AG08395 (cell line): ENCODE results near the gene ATP13A3.

ENCODE experiments used
- DNase-seq: peaks from one replicate; pipeline ENCODE4 v3.0.0; 2012; ENCODE audit warnings: mixed read lengths, low spot score

The ATP13A3 gene

DNA sequence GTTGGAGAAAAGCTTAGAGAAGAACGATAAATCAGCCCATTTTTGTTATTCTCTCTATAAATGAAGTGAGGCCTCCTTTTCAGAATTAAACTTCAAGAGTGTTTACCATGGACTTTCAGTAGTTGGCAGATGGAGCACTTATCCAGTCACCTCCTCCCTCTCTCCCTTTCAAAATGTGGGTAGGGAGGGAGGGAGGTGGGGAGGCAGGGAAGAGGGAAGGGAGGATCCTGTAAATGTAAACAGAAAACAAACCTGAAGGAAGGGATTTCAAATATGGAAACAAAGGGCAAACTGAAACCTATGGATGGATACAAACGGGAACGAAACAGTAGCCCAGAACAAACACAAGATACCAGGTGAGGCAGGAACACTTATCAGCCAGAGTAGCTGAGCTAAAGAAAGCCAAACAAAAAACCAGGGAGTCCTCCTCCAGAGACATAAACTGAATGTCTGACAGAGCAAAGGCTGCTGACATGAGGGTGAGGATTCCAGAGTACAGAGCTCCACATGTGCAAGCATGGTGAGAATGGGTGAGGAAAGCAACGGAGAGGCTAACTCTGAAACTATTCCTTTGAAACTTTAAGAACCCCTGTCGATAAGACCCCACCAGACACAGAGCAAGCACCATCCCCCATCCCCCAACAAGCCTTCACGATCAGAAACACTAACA, 46.8 kb downstream of the ATP13A3 start:
- DNase-seq: no peak

DNA sequence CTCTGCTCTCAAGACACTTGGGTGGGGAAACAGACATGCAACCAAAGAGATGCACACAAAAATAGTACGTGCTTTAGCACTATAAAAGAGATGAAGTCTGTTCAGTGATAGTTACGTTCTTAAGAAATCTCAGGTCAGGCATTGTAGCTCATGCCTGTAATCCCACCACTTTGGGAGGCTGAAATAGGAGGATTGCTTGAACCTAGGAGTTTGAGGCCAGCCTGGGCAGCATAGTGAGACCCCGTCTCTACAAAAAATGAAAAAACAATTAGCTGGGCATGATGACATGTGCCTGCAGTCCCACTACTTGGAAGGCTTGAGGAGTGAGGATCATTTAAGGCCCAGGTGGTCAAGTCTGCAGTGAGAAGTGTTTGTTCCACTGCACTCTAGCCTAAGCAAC, 52.3 kb downstream of the ATP13A3 start:
- no peak for DNase-seq

DNA sequence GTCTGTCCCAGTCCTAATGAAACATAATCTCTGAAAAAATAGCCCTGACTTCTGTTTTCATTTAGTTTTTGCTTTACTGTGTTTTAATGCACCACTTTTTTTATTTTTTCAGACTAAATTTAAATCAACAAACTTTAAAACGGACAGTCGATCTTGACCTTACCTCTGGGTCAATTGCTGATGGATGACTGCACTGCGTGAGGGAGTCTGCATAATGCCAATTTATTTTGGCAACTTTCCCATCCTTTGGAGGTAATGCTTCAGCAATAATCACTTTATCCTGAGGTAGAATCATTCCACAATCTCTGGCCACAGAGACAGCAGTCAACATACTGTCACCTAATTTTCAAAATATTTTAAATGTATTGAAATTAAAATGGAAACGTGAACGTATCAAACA, 55.2 kb downstream of the ATP13A3 start:
- DNase-seq: no peak

DNA sequence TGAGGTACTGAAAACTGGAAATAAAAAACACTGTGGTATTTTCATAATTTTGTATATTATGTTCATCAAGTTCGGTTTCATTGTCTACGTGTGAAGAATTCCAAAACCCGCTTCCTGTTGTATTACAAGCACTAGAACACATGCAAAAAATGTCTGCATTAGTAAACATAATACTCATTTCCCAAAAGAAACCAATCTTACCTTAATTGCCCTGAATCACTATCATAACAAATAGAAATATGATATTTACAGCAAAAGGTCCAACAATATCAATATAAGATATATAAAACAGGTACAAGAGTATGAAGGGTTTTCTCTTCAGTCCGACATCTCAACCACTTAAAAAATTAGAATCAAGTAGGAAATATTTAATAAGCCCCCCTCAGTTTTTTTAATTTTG, 61.4 kb downstream of the ATP13A3 start:
- no peak for DNase-seq

DNA sequence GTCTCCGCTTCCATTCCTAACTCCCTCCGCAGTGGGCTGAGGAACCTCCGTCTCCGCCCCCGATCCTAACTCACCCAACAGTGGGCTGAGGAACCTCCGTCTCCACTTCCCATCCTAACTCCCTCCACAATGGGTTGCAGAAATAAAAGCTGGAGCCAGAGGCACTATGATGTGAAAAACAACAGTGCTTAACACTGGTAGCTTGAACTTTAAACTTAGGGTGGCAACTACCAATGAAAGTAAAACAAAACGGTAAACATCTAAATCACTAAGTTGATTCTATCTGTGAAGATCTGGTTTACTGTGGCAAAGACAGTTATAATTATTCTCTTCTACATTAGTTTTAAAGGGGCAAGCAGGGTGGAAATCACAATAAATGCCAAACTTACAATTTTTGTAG, 61.8 kb downstream of the ATP13A3 start:
- no peak for DNase-seq

DNA sequence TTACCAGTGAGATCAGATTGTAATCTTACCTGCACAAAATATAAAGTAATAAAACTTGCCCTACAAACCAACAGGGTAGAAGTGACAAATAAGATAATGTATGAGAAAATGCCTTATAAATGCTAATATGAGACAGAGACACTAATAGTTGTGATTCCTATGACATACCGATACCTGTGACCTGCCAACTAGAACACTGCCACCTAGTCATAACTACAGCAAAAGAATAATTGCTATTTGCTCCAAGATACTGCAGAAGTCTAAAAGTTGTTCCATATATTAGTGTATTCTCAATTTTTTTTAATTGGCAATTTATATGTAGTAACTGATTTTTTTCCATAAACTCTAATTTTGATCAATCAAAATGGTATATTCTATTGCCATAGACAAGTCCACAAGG, 62.4 kb downstream of the ATP13A3 start:
- no peak for DNase-seq

DNA sequence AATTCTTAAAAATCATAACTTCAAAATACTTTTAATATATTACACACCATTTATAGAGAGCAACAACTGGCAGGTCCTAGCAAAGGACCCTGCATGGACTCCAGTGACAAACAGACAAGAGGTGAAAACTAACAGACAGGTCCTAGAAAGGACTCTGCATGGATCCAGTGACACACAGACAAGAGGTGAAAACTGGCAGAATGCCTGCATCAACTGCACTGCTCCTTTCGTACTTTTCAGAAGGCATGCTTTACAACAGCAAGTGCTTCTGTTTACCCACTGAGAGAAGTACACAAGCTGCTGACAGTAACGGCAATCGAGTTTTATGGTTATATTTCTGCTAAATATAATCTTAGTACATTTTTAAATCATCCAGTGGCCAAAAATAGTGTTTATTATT, 63.5 kb downstream of the ATP13A3 start:
- DNase-seq: no peak

DNA sequence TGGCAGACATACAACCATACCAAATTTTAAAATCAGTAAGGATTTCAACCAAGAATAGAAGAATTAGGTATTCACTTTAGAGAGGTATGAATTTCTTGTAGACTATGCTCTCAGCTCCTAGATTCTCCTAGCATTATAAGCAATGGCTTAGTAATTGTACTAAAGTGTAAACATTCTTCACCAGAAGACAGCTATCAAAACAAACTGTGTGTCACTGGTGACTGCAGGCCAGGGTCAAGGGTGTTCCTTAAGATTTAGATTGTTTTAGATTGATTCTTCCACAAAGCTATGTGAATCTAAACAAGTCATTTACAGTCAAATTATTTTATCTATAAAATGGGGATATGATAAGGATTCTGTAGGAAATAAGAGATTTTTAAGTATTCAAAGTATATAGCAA, 64.6 kb downstream of the ATP13A3 start:
- peak; percentile 43 for DNase-seq

DNA sequence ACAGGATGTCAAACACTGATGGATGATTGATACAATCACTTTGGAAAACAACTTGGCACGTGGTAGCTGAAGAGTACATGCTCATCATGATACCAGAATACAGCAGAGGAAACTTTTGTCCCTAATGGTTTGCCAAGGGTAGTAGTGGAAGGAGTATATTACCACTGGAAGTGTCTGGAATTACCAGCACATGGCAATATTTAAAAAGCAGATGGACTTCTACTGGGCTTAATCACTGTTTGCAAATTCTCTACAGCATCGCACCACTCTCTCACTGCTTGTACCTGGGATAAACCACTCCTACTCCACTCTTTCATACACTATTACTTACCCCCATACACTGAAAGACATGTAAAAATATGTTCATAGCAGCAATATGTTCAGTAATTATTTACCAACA, 68.1 kb downstream of the ATP13A3 start:
- DNase-seq: no peak

DNA sequence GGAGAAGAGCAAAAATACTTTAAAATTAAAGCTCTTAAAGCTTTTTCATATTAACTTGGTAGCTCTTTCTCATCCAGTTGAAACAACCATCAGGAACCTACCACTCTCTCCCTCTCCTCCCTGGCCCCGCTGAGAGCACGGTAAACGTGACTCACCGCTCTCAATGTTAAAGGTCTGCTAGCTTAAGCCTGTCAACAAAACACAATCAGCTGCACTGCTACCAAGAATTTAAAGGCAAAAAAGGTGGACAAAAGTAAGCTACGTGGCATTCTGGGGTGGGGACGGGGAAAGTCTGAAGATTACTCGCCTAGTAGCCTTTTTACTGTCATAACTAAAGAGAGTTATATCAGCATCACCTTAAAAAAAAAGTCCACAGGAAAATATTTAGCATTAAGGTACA, 79.4 kb downstream of the ATP13A3 start:
- no peak for DNase-seq

DNA sequence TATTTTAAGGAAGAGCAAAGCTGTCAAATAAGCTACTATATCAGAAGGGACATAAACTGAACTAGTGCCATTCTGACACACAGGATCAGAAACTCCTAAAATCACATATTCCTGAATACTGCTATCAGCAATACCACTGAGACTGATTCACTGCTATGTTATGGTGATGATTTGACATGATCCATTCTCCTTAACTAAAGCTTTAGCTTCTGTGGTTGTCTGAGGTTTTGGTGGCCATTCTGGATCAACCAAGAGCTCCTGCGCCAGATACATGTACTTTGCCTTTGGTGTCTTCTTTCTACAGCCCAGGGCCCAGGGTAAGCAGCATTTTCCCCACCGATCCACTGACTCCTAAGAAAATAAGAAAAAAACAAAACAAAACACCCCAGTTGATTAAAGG, 81.0 kb downstream of the ATP13A3 start:
- no peak for DNase-seq

DNA sequence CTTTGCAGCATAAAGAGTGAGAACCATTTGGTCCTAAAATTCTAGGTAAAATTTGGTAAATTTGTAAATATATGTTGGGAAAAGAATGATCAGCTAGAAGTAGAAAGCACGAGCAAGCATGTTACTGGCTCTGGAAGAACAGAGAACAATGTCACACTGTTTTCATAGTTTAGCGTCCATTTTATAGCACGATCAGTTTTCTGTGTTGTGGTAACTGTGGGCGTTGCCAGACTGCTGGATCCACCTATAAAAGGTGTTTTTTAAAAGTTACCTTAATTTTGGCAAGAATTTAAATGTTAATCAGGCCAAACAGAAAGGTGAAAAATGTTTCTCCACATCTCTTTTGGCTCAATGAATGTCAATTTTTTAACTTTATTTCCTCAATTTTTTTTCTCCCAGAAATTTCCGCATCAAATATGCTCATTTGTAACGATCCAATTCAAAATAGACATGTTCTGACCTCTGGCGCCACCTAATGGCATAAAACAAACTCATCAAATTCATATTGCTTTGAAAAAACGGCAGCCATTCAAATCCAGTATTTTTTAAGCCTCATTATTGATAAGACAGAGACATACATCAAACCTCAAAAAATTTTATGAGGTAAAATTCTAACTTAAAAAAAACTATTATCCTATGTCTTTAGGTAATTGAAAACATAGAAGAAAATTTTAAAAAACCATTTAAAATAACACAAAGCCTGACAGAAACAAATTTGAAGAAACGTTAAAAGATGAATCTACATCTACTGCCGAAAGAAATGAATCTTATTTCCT, 82.2 kb downstream of the ATP13A3 start:
- DNase-seq: peak; percentile 42

DNA sequence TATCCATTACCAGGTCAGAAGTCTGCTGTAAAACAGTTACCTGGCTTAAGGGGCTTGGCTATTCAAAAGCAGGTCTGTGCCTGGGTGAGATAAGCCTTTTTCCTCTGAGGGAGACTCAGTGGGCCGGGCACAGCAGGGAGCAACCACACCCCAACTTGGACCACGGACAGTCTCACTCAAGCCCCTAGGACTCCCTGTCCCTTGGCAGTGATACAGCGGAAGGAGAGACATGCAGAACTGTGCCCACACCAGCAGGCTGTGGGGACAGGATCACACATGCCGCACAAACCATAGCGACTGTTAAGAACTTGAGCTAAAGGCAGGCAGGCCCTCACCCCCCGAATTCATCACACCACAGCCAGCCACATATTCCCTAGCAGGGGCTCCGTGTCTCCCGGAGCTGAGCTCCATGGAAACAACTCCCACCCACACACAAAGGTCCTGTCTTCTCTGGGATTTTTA, 84.9 kb downstream of the ATP13A3 start:
- no peak for DNase-seq

DNA sequence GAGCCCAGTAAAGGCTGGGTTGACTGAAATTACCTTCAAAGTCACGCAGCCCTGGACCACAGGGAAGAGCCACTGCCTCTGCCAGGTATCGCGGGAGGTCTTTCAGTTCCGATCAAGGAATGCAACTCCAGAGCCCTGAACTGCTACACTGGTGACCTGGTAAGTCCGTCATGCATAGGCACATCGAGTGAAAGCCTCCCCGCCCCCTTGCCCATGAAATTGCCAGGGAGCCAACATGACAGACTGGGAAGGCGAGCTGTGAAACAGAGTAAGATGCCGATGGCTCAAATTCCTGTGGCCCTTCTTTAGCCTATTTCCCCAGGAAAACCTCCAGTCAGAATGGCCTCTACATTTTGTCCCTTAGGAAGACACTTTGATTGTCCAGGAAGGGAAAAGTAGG, 85.5 kb downstream of the ATP13A3 start:
- DNase-seq: no peak

DNA sequence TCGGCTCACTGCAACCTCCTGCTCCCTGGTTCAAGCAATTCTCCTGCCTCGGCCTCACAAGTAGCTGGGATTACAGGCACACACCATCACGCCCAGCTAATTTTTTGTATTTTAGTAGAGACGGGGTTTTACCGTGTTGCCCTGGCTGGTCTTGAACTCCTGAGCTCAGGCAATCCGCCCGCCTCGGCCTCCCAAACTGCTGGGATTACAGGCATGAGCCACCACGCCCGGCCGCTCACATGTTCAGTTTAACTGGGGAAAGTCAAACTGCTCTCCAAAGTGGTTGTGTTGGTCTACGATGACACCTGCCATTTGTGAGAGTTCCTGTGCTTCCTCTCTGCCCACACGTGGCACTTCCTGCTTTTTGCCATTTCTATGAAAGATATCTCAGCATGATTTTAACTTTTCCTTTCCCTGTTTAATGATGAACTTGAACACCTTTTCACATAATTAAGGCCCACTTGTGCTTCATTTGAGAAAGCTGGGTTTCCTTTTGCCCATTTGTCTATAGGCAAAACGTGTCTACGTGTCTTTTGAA, 86.9 kb downstream of the ATP13A3 start:
- DNase-seq: no peak

DNA sequence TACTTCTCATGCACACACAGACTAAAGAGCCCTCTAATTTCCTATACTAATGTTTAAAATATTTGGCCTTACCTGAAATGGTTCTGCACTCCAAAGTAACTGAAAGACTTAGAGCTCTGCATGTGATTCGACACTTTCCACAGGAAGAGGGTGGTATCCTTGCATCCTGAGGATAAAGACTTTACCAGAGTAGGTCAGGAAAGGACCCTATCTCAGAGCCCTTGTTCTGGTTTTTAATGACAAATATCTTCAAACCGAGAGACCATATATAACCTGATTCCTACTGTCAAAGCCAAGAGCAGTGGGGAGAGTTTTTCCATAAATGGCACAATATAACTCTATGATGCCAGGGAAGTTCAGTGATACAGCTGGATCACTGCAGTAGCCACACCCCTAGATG, 87.6 kb downstream of the ATP13A3 start, which contains the start of gene GP5:
Gene GP5 (minus strand): TSS at position 101 of the 400 bp plus-strand sequence. CDS start 984 bp downstream, outside the sequence.
- DNase-seq: no peak

DNA sequence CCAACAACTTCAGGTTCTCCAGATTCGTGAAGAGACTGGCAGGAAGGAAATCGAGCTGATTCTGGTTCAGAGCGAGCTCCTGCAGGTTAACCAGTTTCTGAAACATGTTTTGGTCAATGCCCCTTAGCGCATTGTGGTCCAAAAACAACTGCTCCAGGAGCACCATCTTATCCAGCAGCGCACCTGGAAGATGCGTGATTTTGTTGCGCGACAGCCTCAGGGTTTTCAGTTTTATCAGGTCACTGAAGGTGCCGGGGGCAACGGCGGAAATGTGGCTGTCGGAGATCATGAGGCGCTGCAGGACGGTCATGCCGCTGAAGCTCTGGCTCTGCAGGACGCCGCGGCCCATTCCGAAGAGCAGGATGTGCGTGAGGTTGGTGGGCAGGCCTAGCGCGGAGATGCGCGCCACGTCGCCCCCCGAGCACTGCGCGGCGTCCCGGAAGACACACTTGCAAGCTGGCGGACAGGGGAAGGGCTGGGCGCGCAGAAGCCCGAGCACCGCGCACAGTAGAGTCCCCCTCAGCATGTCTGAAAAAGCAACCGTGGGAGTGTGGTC, 89.0 kb downstream of the ATP13A3 start:
- no peak for DNase-seq

DNA sequence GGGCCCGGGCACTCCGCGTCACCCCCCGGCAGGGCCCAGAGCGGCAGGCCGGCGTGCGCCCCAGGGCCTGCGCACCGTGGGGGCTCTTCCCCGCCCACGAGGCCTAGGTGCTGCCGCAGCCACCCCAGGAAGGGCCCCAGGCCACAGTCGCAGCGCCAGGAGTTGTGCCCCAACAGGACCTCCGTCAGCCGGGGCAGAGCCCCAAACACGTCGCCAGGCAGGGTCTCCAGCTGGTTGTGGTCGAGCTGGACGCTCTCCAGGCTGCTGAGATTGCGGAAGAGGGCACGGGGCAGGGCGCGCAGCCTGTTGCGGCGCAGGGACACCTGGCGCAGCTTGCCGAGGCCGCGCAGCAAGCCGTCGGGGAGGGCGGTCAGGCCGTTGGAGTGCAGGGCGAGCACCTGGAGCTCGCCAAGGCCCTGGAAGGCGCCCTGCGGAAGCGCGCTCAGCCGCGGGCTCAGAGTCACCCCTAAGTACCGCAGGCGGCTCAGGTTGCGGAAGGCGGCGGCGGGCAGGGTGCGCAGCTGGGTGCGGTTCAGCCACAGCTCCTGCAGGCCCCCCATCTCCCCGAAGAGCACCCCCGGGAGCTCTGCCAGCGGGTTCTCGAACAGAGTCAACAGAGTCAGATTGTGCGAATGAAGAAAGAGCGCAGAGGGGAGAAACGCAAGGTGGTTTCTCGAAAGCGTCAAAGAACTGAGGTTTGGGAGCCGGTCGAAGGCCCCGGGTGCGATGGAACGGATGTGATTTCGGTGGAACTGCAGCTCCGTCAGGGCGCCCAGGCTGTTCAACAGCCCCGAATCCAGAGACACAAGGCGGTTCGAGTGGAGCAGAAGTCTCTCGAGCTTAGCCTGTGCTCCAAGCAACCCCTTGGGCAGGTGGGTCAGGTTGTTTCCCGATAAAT, 89.7 kb downstream of the ATP13A3 start:
- no peak for DNase-seq

DNA sequence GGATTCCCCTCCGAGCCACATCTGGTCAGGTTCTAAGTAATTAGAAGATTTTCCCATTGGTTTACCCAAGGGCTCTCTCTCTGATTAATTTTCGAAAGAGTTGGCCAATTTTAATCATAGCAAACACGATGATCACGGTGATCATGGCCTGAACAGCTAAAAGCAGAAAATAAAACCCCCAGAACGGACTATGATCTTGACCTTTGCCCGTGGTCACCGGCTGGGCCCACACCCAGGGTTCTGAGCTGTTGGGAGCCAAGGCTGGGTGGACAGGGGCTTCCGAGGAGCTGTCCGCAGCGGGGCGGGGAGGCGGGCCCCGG, 90.3 kb downstream of the ATP13A3 start:
- DNase-seq: no peak

DNA sequence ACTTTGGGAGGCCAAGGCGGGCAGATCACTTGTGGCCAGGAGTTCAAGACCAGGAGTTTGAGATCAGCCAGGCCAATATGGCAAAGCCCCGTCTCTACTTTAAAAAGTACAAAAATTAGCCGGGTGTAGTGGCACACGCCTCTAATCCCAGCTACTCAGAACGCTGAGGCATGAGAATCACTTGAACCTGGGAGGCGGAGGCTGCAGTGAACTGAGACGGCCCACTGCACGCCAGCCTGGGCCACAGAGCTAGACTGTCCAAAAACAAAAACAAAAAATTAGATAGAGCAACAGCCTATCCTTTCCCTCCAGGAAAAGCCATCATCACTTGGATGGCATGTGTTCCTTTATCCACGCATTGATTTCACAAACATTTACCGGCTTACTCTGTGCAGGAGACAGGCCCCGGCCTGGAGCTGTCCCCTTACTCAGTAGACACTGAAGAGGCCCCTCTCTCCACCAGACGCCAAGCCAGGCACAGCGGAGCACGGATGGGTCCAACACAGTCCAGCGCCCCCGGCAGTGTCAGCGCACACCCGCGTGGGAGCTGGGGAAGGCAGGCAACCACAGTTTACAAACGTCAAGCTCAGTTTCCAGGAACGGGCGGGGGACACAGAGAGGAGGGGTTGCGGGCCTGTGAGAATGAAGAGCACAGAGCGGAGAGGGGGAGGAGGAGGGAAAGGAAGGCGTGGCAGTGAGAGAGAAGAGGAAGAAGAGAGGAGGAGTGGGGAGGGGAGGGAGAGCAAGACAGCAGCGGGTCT, 90.8 kb downstream of the ATP13A3 start:
- DNase-seq: peak; percentile 45

DNA sequence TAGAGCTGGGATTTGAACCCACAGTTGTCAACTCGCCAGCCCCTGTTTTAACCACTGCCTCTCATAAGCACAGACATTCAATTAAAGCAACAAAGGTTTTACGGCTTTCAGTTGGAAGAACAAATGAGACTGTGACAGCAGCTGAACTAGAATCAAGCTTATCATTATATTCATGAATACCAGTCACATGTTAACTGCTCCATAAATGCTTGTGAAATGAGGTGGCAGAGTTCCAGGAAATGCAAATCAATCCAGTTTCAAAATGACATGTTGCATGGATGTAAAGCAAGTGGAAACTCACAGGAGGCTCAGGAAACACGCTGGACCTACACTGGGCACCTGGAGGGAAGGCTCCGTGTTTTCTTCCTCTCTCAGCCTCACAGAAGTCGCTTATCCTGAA, 91.6 kb downstream of the ATP13A3 start:
- no peak for DNase-seq
